Thymus (tissue), 11 donors: ENCODE measurements around the gene SMARCD2. TPM values are rescaled to one million over a fixed set of nuclear protein-coding genes. Genes with fewer than 3 reads are reported as not detected.
"Not testable (repeated sequence)": the region's sequence is repeated elsewhere in the genome, so short reads cannot be mapped to it uniquely, and the experiment has no call there.

Experiments used
- DNase-seq, 9 donors: peaks; one replicate each; pipeline ENCODE4 v3.0.0-alpha.2; 2013; ENCODE audit warnings: low spot score in 9 of 9, low read depth in 6 of 9, missing footprints in 1 of 9
- H3K27ac ChIP-seq, 2 donors: one replicate each; pipeline ENCODE4 v1.5.1; 2013; ENCODE audit warnings: control low read depth in 1 of 2, low read depth in 1 of 2, low read length in 1 of 2, mild to moderate bottlenecking in 1 of 2, moderate library complexity in 1 of 2
- H3K27me3 ChIP-seq, 2 donors: one replicate each; pipeline ENCODE4 v1.5.1; 2013; ENCODE audit warnings: low read length in 1 of 2; ENCODE audit not compliant: control insufficient read depth in 2 of 2, insufficient read depth in 1 of 2
- H3K36me3 ChIP-seq, 2 donors: one replicate each; pipeline ENCODE4 v1.5.1; 2013; ENCODE audit warnings: low read length in 1 of 2, mild to moderate bottlenecking in 1 of 2, moderate library complexity in 1 of 2; ENCODE audit not compliant: control insufficient read depth in 2 of 2, insufficient read depth in 2 of 2
- H3K4me1 ChIP-seq, 2 donors: one replicate each; pipeline ENCODE4 v1.5.1; 2013; ENCODE audit warnings: low read length in 2 of 2; ENCODE audit not compliant: control insufficient read depth in 2 of 2, insufficient read depth in 2 of 2
- H3K4me3 ChIP-seq, 2 donors: one replicate each; pipeline ENCODE4 v1.5.1; 2013; ENCODE audit warnings: low read length in 2 of 2, control low read depth in 1 of 2, mild to moderate bottlenecking in 1 of 2
- H3K9me3 ChIP-seq, 2 donors: one replicate each; pipeline ENCODE4 v1.5.1; 2013; ENCODE audit warnings: low read length in 1 of 2, mild to moderate bottlenecking in 1 of 2; ENCODE audit not compliant: control insufficient read depth in 2 of 2, insufficient read depth in 1 of 2
- WGBS: extraction: QIAGEN DNeasy Blood & Tissue Kit; methylation state at CpG from one replicate; pipeline ENCODE4 v1.1.7; 2013; 5-methylcytosine and 5-hydroxymethylcytosine counted together
- polyA plus RNA-seq: library from polyadenylated mRNA; stranded (reverse); fragments of 200-250 nt; gene quantifications from one replicate; pipeline ENCODE4 v1.2.3, GENCODE V29; 2013
- total RNA-seq: library from RNA; stranded (reverse); fragments of 120-200 nt; gene quantifications from one replicate; pipeline ENCODE4 v1.2.4, GENCODE V29; 2013
- donor health status: healthy.

SMARCD2 gene
- total and polyA plus RNA-seq, 2 donors, result 68.9 to 72.1 TPM

- H3K27me3 ChIP-seq, result no peaks in the 10 kb centered on the region
- H3K4me3 ChIP-seq, result no peak overlapping the region
- DNase-seq, result no peak
- no peaks in the 10 kb centered on the region for H3K9me3 ChIP-seq
- H3K4me1 ChIP-seq, result no peaks in the 10 kb centered on the region
- no peak overlapping the region for H3K27ac ChIP-seq
- peaks cover 40 to 91% of the 10 kb centered on the region in 2 donors for H3K36me3 ChIP-seq
- over 99% methylated on average over 2 of the region's 2 CpGs for WGBS
Measured at GRCh38 chr17:63805591-63805990, 36.9 kb downstream of the SMARCD2 start.

- Histone ChIP-seq H3K4me3 (no peak overlapping the region), H3K9me3 (no peaks in the 10 kb centered on the region), H3K27me3 (no peaks in the 10 kb centered on the region), H3K36me3 (peaks cover 41 to 91% of the 10 kb centered on the region in 2 donors), H3K27ac (no peak overlapping the region), H3K4me1 (no peaks in the 10 kb centered on the region)
- 97% methylated on average over 1 of the region's 1 CpG for WGBS
- DNase-seq, result no peak
Measured at GRCh38 chr17:63804328-63804727, 38.2 kb downstream of the SMARCD2 start.

- 98% methylated on average over 1 of the region's 1 CpG for WGBS
- DNase-seq, result no peak
- Histone ChIP-seq H3K4me1 (no peaks in the 10 kb centered on the region), H3K27ac (no peak overlapping the region), H3K27me3 (no peaks in the 10 kb centered on the region), H3K4me3 (no peak overlapping the region), H3K9me3 (no peaks in the 10 kb centered on the region), H3K36me3 (peaks cover 36 to 91% of the 10 kb centered on the region in 2 donors)
Measured at GRCh38 chr17:63800783-63801182, 41.7 kb downstream of the SMARCD2 start.

- Histone ChIP-seq H3K4me1 (no peaks in the 10 kb centered on the region), H3K4me3 (no peak overlapping the region), H3K36me3 (peaks cover 39 to 88% of the 10 kb centered on the region in 2 donors), H3K9me3 (no peaks in the 10 kb centered on the region), H3K27me3 (no peaks in the 10 kb centered on the region), H3K27ac (no peak overlapping the region)
- DNase-seq, result no peak
- 98% methylated on average over 3 of the region's 3 CpGs for WGBS
Measured at GRCh38 chr17:63798572-63799106, 43.8 kb downstream of the SMARCD2 start.

- not testable (repeated sequence) for DNase-seq, H3K27ac ChIP-seq, H3K4me3 ChIP-seq, H3K9me3 ChIP-seq, H3K27me3 ChIP-seq, H3K4me1 ChIP-seq
- H3K36me3 ChIP-seq, result peaks cover 39 to 86% of the 10 kb centered on the region in 2 donors
- WGBS, result 97% methylated on average over 10 of the region's 10 CpGs
Measured at GRCh38 chr17:63796375-63796774, 46.1 kb downstream of the SMARCD2 start.

- H3K9me3 ChIP-seq, result no peaks in the 10 kb centered on the region
- H3K27ac ChIP-seq, result no peak overlapping the region
- H3K27me3 ChIP-seq, result no peaks in the 10 kb centered on the region
- H3K36me3 ChIP-seq, result peaks cover 45 to 82% of the 10 kb centered on the region in 2 donors
- 95% methylated on average over 3 of the region's 3 CpGs for WGBS
- no peak overlapping the region for H3K4me3 ChIP-seq
- DNase-seq, result no peak
- H3K4me1 ChIP-seq, result no peaks in the 10 kb centered on the region
Measured at GRCh38 chr17:63792055-63792729, 50.3 kb downstream of the SMARCD2 start.

- no peak for DNase-seq
- Histone ChIP-seq H3K4me3 (no peak overlapping the region), H3K9me3 (no peaks in the 10 kb centered on the region), H3K36me3 (peaks cover 47 to 71% of the 10 kb centered on the region in 2 donors), H3K27me3 (no peaks in the 10 kb centered on the region), H3K27ac (no peak overlapping the region), H3K4me1 (no peaks in the 10 kb centered on the region)
- WGBS, result over 99% methylated on average over 6 of the region's 6 CpGs
Measured at GRCh38 chr17:63790057-63790456, 52.4 kb downstream of the SMARCD2 start.

- Histone ChIP-seq H3K36me3 (peaks cover 32 to 56% of the 10 kb centered on the region in 2 donors), H3K9me3 (no peaks in the 10 kb centered on the region), H3K4me3 (no peak overlapping the region), H3K4me1 (no peaks in the 10 kb centered on the region), H3K27me3 (no peaks in the 10 kb centered on the region), H3K27ac (no peak overlapping the region)
- 99% methylated on average over 13 of the region's 13 CpGs for WGBS
- no peak for DNase-seq
Measured at GRCh38 chr17:63786971-63787711, 55.3 kb downstream of the SMARCD2 start.

- H3K27me3 ChIP-seq, result no peaks in the 10 kb centered on the region
- H3K36me3 ChIP-seq, result peaks cover 32 to 54% of the 10 kb centered on the region in 2 donors
- WGBS, result 98% methylated on average over 1 of the region's 1 CpG
- H3K27ac ChIP-seq, result no peak overlapping the region
- no peaks in the 10 kb centered on the region for H3K9me3 ChIP-seq
- no peaks in the 10 kb centered on the region for H3K4me1 ChIP-seq
- no peak for DNase-seq
- no peak overlapping the region for H3K4me3 ChIP-seq
Measured at GRCh38 chr17:63786117-63786516, 56.4 kb downstream of the SMARCD2 start.
